B cell (primary cell): ENCODE data around the gene KCNG4. TPM values are rescaled to one million over a fixed set of nuclear protein-coding genes. Genes with fewer than 3 reads are reported as not detected.

Experiments
- ATAC-seq: fragments of 200-7000 bp; cut with Tn5 transposase; one replicate; pipeline ENCODE4 v1.10.0; 2021; ENCODE audit warnings: low read depth, mild to moderate bottlenecking, moderate number of reproducible peaks, moderate library complexity
- CTCF ChIA-PET: fragments of 350-600 bp; sonication (Branson Sonifier 250); formaldehyde crosslinking; loops from one replicate; lab custom pipeline; 2021; ENCODE audit warnings: antibody characterized with exemption, inconsistent platforms; lab: Charles Lee
- POLR2A ChIA-PET: fragments of 350-600 bp; sonication (Branson Sonifier 250); formaldehyde crosslinking; loops from one replicate; lab custom pipeline; 2021; ENCODE audit warnings: antibody characterized with exemption; lab: Charles Lee
- DNase-seq: peaks from one replicate; pipeline ENCODE4 v3.0.0; 2013
- H2AFZ ChIP-seq: 2 replicates; pipeline ENCODE4 v1.6.1; 2012; ENCODE audit warnings: mild to moderate bottlenecking, low read depth, low read length; ENCODE audit not compliant: insufficient read depth, poor library complexity, severe bottlenecking
- H3K27ac ChIP-seq, 2 donors: 1 replicate in 1 of 2; 2 replicates in 1 of 2; pipeline ENCODE4 v1.5.1; 2012 to 2013; ENCODE audit warnings: low read length in 2 of 2, mild to moderate bottlenecking in 2 of 2, moderate library complexity in 1 of 2
- H3K27me3 ChIP-seq, 4 experiments: fragments of 200-600 bp in 1 of 4; sonication (generic) in 1 of 4; replicated peaks in 1 of 4; 1 replicate in 2 of 4; 2 replicates in 2 of 4; pipeline versions ENCODE4 v1.6.1 to v1.7.0; 2013 to 2016; ENCODE audit warnings: low read length in 3 of 4, mild to moderate bottlenecking in 2 of 4, mixed read lengths in 1 of 4, moderate library complexity in 1 of 4; ENCODE audit not compliant: insufficient read depth in 4 of 4, control insufficient read depth in 3 of 4; ENCODE audit errors: control extremely low read depth in 1 of 4
- H3K36me3 ChIP-seq, 2 experiments: replicated peaks in 1 of 2; 1 replicate in 1 of 2; 2 replicates in 1 of 2; pipeline versions ENCODE4 v1.6.1 to v1.7.1; 2013; ENCODE audit warnings: low read length in 1 of 2; ENCODE audit not compliant: insufficient read depth in 2 of 2, control insufficient read depth in 1 of 2; ENCODE audit errors: control extremely low read depth in 1 of 2, extremely low read depth in 1 of 2
- H3K4me1 ChIP-seq, 2 donors: fragments of 200-600 bp in 1 of 2; sonication (generic) in 1 of 2; 1 replicate in 1 of 2; 2 replicates in 1 of 2; pipeline versions ENCODE4 v1.5.1 to v1.6.1; 2013 to 2017; ENCODE audit warnings: low read length in 2 of 2; ENCODE audit not compliant: control insufficient read depth in 2 of 2, insufficient read depth in 2 of 2
- H3K4me2 ChIP-seq: replicated peaks from 2 replicates; pipeline ENCODE3; 2012; ENCODE audit warnings: mild to moderate bottlenecking, low read depth, low read length; ENCODE audit not compliant: poor library complexity, severe bottlenecking
- H3K4me3 ChIP-seq, 5 experiments: fragments of 200-600 bp in 1 of 5; sonication (generic) in 1 of 5; 1 replicate in 3 of 5; 2 replicates in 2 of 5; pipeline versions ENCODE4 v1.5.1 to v1.7.0; 2011 to 2016; ENCODE audit warnings: low read length in 4 of 5, mild to moderate bottlenecking in 4 of 5, low read depth in 2 of 5, control low read depth in 1 of 5, moderate library complexity in 1 of 5; ENCODE audit not compliant: insufficient read depth in 1 of 5; ENCODE audit errors: control extremely low read depth in 1 of 5, extremely low read depth in 1 of 5
- H3K79me2 ChIP-seq: fragments of 200-600 bp; sonication (generic); one replicate; pipeline ENCODE4 v1.6.0; 2016; ENCODE audit warnings: low read length; ENCODE audit not compliant: control insufficient read depth, insufficient read depth
- H3K9ac ChIP-seq: fragments of 200-600 bp; sonication (generic); 2 replicates; pipeline ENCODE4 v1.6.1; 2017; ENCODE audit warnings: mild to moderate bottlenecking, low read length, moderate library complexity
- H3K9me3 ChIP-seq, 3 donors: one replicate each; pipeline versions ENCODE4 v1.6.1 to v1.7.1; 2013; ENCODE audit warnings: low read length in 2 of 3; ENCODE audit not compliant: control insufficient read depth in 2 of 3, insufficient read depth in 1 of 3; ENCODE audit errors: control extremely low read depth in 1 of 3
- H4K20me1 ChIP-seq: 2 replicates; pipeline ENCODE4 v1.6.0; 2012; ENCODE audit warnings: mild to moderate bottlenecking, low read length; ENCODE audit not compliant: insufficient read depth, control insufficient read depth, poor library complexity, severe bottlenecking
- H3K27ac Mint-ChIP-seq: one replicate; pipeline ENCODE4 v1.8.0; 2021; ENCODE audit warnings: mixed read lengths
- H3K27me3 Mint-ChIP-seq: one replicate; pipeline ENCODE4 v1.8.0; 2021; ENCODE audit warnings: mixed read lengths
- H3K4me1 Mint-ChIP-seq: one replicate; pipeline ENCODE4 v1.8.0; 2021; ENCODE audit warnings: mixed read lengths
- H3K4me3 Mint-ChIP-seq: one replicate; pipeline ENCODE4 v1.8.0; 2021; ENCODE audit warnings: mixed read lengths
- H3K9me3 Mint-ChIP-seq: one replicate; pipeline ENCODE4 v1.8.0; 2022; ENCODE audit warnings: mixed read lengths; ENCODE audit not compliant: insufficient read depth
- EZH2 ChIP-seq: IDR thresholded peaks from 2 replicates; pipeline ENCODE4 v1.6.1; 2012; ENCODE audit warnings: borderline replicate concordance, low read depth, mild to moderate bottlenecking, moderate library complexity, low read length; ENCODE audit not compliant: insufficient read depth, poor library complexity, severe bottlenecking
- WGBS: methylation state at CpG from one replicate; pipeline ENCODE4 v1.1.5; 2013; ENCODE audit warnings: missing lambda C conversion rate; ENCODE audit not compliant: insufficient coverage; 5-methylcytosine and 5-hydroxymethylcytosine counted together
- intact Hi-C: fragments of 100-400 bp; cut with micrococcal nuclease; formaldehyde crosslinking; loops from one replicate; pipeline ENCODE4 v1.10.0; 2022
- polyA plus RNA-seq: library from polyadenylated mRNA; depleted of rRNA; stranded (reverse); fragments of >200 nt; gene quantifications from 2 replicates; pipeline ENCODE4 v1.2.3, GENCODE V29; 2012
- total RNA-seq, 2 donors: library from RNA; stranded (reverse); fragments of 120-200 nt in 1 of 2; gene quantifications; 1 replicate in 1 of 2; 2 replicates in 1 of 2; pipeline versions ENCODE4 v1.2.3 to v1.2.4, GENCODE V29; 2013 to 2022
- TF ChIP-seq, protein P1 (sequence below): fragments of 200-600 bp; IDR thresholded peaks from one replicate; pipeline ENCODE4 v1.8.0; 2022; ENCODE audit warnings: antibody characterized with exemption, mild to moderate bottlenecking

Gene KCNG4
- total and polyA plus RNA-seq, 2 donors (not counting 1 experiment from before 2014, with no cell fraction given): not detected

DNA sequence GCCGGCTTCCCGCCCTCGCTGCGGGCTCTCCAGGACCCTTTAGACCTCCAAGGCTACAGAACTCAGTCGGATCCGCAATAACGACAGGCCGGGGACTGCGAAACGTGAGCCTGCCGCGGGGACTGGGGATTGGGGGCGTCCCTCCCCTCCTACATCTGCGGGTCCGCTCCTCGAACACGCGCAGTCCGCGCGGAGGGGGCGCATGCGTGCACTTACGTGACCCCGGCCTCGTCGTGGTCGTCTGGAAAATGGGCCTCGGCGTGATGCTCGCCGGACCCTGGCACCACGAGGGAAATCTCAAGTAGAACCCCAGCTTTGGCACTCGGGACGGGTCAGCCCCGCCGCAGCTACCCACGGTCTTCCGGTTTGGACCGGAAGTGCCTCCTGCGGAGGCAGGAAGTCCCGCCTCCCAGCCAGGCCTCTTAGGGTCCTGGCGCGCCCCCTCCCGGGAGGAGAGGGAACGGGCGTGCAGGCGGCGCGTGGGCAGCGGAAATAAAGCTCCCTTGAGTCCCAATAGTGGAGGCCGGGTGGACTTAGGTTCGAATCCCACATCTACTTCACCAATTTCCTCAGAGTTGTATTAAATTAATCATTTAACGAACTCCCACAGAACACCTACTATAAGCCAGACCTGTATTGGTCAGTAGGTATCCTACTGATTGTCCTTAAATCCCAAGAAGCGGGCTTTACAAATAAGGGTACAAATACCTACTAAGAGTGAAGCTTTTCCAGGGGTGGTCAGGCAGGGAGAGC, 53.0 kb downstream of the KCNG4 start, which contains the start of gene TAF1C:
Gene TAF1C, minus strand, starts transcription at position 373 of the 753 bp plus-strand sequence. CDS start 2,069 bp downstream, outside the sequence.
- Histone ChIP-seq H3K79me2 (peaks cover 41% of the 10 kb centered on the region), H3K4me2 (peak within 1 kb of the TSS; percentile 74), H3K9ac (peak within 1 kb of the TSS; percentile 90), H2AFZ (peak within 1 kb of the TSS; percentile 99), H4K20me1 (peaks cover 8% of the 10 kb centered on the region), H3K4me1 (peaks cover 7 to 10% of the 10 kb centered on the region in 2 donors), H3K36me3 (peaks cover 0 to 34% of the 10 kb centered on the region in 2 experiments), H3K27ac (peak within 1 kb of the TSS; percentile 26 to 83), H3K9me3 (no peaks in the 10 kb centered on the region), H3K4me3 (peak within 1 kb of the TSS; percentile 70 to 98 (median 88)), H3K27me3 (no peaks in the 10 kb centered on the region)
- ChIA-PET POLR2A (interaction anchor here (1.3 to 1.5 kb wide), 2 partner anchors 42 to 70 kb away, joined by 3 to 4 read pairs; partner anchors contain the start of genes DNAAF1, HSDL1 and MBTPS1), CTCF (interaction anchor here (0.6 to 4.7 kb wide), 24 partner anchors 8 to 568 kb away, joined by 3 to 60 read pairs (median 4); partner anchors contain the start of genes DNAAF1, HSDL1, MBTPS1 and MEAK7)
- peak within 1 kb of the TSS; percentile 88 for H3K27ac Mint-ChIP-seq
- ATAC-seq: peak; percentile 99
- no peaks in the 10 kb centered on the region for H3K27me3 Mint-ChIP-seq
- peaks cover 22% of the 10 kb centered on the region for H3K4me1 Mint-ChIP-seq
- H3K4me3 Mint-ChIP-seq: peak within 1 kb of the TSS; percentile 96
- WGBS: under 1% methylated on average over 50 of the region's 55 CpGs
- no peak for TF ChIP-seq EZH2
- TF ChIP-seq, protein P1, sequence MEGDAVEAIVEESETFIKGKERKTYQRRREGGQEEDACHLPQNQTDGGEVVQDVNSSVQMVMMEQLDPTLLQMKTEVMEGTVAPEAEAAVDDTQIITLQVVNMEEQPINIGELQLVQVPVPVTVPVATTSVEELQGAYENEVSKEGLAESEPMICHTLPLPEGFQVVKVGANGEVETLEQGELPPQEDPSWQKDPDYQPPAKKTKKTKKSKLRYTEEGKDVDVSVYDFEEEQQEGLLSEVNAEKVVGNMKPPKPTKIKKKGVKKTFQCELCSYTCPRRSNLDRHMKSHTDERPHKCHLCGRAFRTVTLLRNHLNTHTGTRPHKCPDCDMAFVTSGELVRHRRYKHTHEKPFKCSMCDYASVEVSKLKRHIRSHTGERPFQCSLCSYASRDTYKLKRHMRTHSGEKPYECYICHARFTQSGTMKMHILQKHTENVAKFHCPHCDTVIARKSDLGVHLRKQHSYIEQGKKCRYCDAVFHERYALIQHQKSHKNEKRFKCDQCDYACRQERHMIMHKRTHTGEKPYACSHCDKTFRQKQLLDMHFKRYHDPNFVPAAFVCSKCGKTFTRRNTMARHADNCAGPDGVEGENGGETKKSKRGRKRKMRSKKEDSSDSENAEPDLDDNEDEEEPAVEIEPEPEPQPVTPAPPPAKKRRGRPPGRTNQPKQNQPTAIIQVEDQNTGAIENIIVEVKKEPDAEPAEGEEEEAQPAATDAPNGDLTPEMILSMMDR: peak; percentile 88
- H3K9me3 Mint-ChIP-seq: no peaks in the 10 kb centered on the region
- peak; percentile 96 for DNase-seq
- intact Hi-C loops: loop anchor here (1.0 to 10.0 kb wide), 8 partner anchors 42 to 380 kb away; partner anchors contain the start of genes DNAAF1, HSBP1, HSDL1 and MBTPS1
